ENCODE data around the gene BCL6. TPM values are rescaled to one million over a fixed set of nuclear protein-coding genes. Genes with fewer than 3 reads are reported as not detected.

BCL6 gene
- polyA plus RNA-seq (2012; ENCODE audit: insufficient read depth, insufficient read length) = 0.97 TPM

GRCh38 chr3:187745201-187746058, at the start of gene BCL6:
BCL6 (minus strand) TSS chr3:187745468; CDS start chr3:187733693, 11,775 bp downstream.
- DNase-seq (ENCODE audit: low read depth, low spot score) = peak; percentile 91
- H3K4me3 ChIP-seq (ENCODE audit: low read length) = peak within 1 kb of the TSS; percentile 72

DNA sequence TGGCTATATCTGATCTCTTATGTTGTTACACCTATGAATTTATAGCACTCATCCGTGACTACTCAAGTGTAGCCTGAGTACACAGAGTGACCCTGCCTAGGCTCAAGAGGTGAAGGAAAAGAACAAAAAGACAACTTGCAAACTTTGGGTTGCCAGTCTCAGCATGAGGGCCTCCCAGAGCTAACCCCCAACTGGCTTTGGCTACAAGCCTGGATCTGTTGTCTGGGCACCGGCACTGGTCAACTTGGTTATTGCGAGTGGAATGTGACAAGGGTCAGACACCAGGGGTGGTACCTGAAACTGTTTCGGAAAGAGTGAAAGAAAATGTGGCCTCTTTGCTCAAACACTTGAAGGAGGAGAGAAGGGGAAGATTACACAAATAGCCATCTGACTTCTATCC, 49.5 kb upstream of the BCL6 start:
- no peak overlapping the region for H3K4me3 ChIP-seq (ENCODE audit: low read length)
- no peak for DNase-seq (ENCODE audit: low read depth, low spot score)

DNA sequence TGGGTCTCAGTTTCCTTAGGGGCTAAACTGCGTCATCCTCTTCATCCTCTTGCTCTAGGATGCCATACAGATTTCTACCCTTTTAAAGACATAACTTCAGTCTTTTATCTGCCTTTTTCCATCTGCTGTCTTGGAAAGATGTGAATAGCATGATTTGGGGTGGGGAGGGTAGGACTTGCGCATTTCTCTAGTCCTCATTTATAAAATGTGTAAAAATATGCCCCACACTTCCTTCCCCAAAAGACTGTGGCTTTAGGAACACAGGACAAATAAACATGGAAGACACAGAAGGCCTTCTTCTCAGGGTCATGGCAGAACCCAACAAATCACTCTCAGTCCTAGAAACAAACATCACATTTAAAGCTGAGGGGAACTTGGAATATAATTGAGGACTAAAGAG, 48.4 kb upstream of the BCL6 start:
- DNase-seq (ENCODE audit: low read depth, low spot score) = no peak
- H3K4me3 ChIP-seq (ENCODE audit: low read length) = no peak overlapping the region

DNA sequence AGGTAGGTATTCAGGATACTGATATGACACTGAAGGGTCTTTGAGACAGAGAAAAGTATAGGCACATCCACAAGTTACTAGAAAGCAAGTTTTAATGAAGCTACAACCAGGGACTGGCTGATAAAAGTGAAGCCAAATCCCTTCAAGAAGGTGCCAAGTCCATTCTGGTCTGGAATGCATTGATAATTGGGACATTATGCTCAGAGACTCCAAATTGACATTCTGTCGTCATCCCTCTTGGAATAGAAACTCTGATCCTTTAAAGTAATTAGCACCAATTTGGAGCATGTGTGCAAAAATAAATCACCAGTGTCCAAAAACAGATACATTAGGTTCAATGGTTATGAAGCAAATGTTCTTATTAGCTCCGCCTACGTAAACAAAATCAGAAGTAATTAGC, 47.3 kb upstream of the BCL6 start:
- no peak overlapping the region for H3K4me3 ChIP-seq (ENCODE audit: low read length)
- DNase-seq (ENCODE audit: low read depth, low spot score) = no peak

- DNase-seq (ENCODE audit: low read depth, low spot score) = no peak
- no peak overlapping the region for H3K4me3 ChIP-seq (ENCODE audit: low read length)
Measured at GRCh38 chr3:187789872-187790271, 44.6 kb upstream of the BCL6 start.

GRCh38 chr3:187788984-187789857, 44.0 kb upstream of the BCL6 start:
- no peak for DNase-seq (ENCODE audit: low read depth, low spot score)
- H3K4me3 ChIP-seq (ENCODE audit: low read length) = no peak overlapping the region

- no peak for DNase-seq (ENCODE audit: low read depth, low spot score)
- H3K4me3 ChIP-seq (ENCODE audit: low read length) = no peak overlapping the region
Measured at GRCh38 chr3:187783098-187783497, 37.8 kb upstream of the BCL6 start.

- no peak overlapping the region for H3K4me3 ChIP-seq (ENCODE audit: low read length)
Measured at GRCh38 chr3:187782006-187782405, 36.7 kb upstream of the BCL6 start.

GRCh38 chr3:187781001-187781400, 35.7 kb upstream of the BCL6 start:
- no peak for DNase-seq (ENCODE audit: low read depth, low spot score)
- H3K4me3 ChIP-seq (ENCODE audit: low read length) = no peak overlapping the region

More at GRCh38 chr3:187782006-187782405, 36.7 kb upstream of the BCL6 start:
- no peak for DNase-seq (ENCODE audit: low read depth, low spot score)

DNA sequence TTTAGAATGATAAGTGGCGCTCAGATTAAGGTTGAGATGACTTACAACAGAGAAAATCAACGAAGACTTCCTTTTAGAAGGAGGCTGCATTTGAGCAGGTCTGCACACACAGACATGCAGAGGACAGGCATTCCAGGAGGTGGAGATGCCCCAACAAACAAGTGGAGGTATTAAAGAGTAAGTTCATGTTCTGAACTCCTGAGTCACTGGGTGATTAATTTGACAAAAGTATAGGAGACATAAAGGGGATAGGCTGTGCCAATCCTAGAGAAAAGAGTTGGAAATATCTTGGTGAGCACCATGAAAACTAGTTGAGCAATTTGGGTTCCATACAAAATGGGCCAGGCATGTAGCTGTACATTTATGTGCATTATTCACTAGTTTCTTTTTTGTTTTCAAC, 33.5 kb upstream of the BCL6 start:
- no peak overlapping the region for H3K4me3 ChIP-seq (ENCODE audit: low read length)
- DNase-seq (ENCODE audit: low read depth, low spot score) = no peak

GRCh38 chr3:187777331-187777941, 32.2 kb upstream of the BCL6 start:
- no peak overlapping the region for H3K4me3 ChIP-seq (ENCODE audit: low read length)
- DNase-seq (ENCODE audit: low read depth, low spot score) = peak; percentile 70

DNA sequence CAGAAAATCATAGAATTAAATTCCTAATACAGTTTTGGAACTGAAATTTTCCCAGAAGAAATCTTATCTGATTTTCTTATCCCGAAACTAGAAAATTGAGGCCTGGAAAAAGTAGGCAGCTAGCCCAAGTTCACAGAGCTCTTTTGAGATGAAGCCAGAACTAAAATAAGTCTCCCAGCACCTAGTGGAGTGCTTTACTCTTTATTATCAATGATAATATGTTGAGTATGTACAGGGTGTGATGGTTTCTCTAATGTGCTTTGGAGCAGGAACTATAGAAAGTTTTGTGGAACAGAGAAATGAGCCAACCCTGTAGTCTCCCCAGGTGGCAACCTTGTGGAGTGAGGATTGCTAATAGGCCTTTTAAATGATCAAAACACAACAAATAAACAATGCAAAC, 30.3 kb upstream of the BCL6 start:
- DNase-seq (ENCODE audit: low read depth, low spot score) = no peak
- H3K4me3 ChIP-seq (ENCODE audit: low read length) = no peak overlapping the region

DNA sequence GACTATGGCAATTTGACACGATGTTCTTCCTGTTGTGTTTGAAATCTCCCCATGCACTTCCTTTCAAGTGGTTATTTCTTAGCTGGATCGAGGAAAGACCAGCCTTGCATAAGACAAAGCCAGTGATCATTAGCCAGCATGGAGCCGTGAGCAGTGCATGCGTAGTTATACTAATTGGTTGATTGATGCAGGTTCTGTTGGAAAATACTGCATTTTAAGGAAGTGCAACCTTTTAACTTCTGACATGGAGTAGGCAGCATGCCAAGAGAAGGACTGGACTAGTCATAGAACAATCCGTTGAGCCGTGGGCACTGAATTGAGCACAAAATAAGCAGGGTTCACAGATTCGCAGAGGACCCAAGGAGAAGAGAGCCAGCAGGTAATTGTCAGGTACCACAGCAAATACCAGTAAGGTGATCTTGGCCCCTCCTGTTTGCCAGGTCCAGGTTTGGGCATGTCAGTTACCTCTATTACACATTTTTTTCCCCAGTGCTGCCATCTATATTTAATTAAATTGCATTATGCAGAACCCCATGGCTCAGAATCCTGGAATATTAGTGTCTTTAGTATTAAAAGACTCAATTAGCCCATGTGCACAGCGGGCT, 29.0 kb upstream of the BCL6 start:
- no peak overlapping the region for H3K4me3 ChIP-seq (ENCODE audit: low read length)
- DNase-seq (ENCODE audit: low read depth, low spot score) = no peak

GRCh38 chr3:187773233-187774184, 28.2 kb upstream of the BCL6 start:
- DNase-seq (ENCODE audit: low read depth, low spot score) = no peak
- no peak overlapping the region for H3K4me3 ChIP-seq (ENCODE audit: low read length)

GRCh38 chr3:187770224-187770623, 25.0 kb upstream of the BCL6 start:
- DNase-seq (ENCODE audit: low read depth, low spot score) = peak; percentile 83
- H3K4me3 ChIP-seq (ENCODE audit: low read length) = no peak overlapping the region

GRCh38 chr3:187769771-187770170, 24.5 kb upstream of the BCL6 start:
- no peak for DNase-seq (ENCODE audit: low read depth, low spot score)
- no peak overlapping the region for H3K4me3 ChIP-seq (ENCODE audit: low read length)

GRCh38 chr3:187767266-187768012, 22.2 kb upstream of the BCL6 start:
- no peak overlapping the region for H3K4me3 ChIP-seq (ENCODE audit: low read length)
- DNase-seq (ENCODE audit: low read depth, low spot score) = no peak

DNA sequence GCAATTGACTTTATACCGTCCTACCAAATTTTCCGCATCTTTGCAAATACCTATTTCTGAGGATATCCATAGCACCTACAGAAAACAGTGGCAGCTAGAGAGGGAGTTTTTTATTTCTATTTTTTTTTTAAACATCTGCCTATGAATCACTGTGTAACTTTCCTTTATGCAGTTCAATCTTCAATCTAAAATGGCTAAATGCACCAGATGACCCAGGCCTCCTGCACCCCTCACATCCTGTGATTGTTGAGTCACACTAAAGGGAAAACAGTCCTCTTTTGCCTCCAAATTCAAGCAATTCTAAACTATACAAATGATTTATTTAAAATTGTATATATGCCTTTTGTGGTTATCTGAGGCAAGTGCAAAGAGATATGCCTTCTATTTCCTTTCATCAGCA, 20.1 kb upstream of the BCL6 start:
- no peak for DNase-seq (ENCODE audit: low read depth, low spot score)
- no peak overlapping the region for H3K4me3 ChIP-seq (ENCODE audit: low read length)

All from Jurkat, Clone E6-1 (cell line).